NB4 (cell line): Measurements from ENCODE around the gene SLC34A2.

ENCODE experiments used
- DNase-seq: peaks from one replicate; pipeline ENCODE4 v3.0.0; 2010; ENCODE audit warnings: low read depth
- H3K4me3 ChIP-seq: one replicate; pipeline ENCODE4 v1.5.1; 2011; ENCODE audit warnings: mild to moderate bottlenecking, low read depth, low read length, moderate library complexity
- CTCF ChIP-seq: IDR thresholded peaks from one replicate; pipeline ENCODE4 v1.5.1; 2012; ENCODE audit warnings: low read depth, low read length
- MAX ChIP-seq: IDR thresholded peaks from 2 replicates; pipeline ENCODE4 v1.6.1; 2011; ENCODE audit warnings: low read depth, low read length
- MYC ChIP-seq: IDR thresholded peaks from 2 replicates; pipeline ENCODE4 v1.6.1; 2011; ENCODE audit warnings: low read depth, low read length
- POLR2A ChIP-seq: IDR thresholded peaks from 2 replicates; pipeline ENCODE4 v1.6.1; 2011; ENCODE audit warnings: mild to moderate bottlenecking; ENCODE audit not compliant: insufficient read length; ENCODE audit errors: extremely low read depth

SLC34A2 gene

GRCh38 chr4:25672756-25673155, 17.1 kb downstream of the SLC34A2 start:
- no peak for TF ChIP-seq POLR2A
- no peak overlapping the region for H3K4me3 ChIP-seq
- DNase-seq, result no peak

GRCh38 chr4:25674386-25674785, 18.7 kb downstream of the SLC34A2 start:
- DNase-seq, result no peak
- no peak overlapping the region for H3K4me3 ChIP-seq
- TF ChIP-seq CTCF, result no peak
- TF ChIP-seq MYC, result no peak
- TF ChIP-seq POLR2A, result no peak
- no peak for TF ChIP-seq MAX

- no peak for DNase-seq
- no peak for TF ChIP-seq CTCF
- no peak overlapping the region for H3K4me3 ChIP-seq
Measured at GRCh38 chr4:25676221-25676620, 20.6 kb downstream of the SLC34A2 start.

- no peak overlapping the region for H3K4me3 ChIP-seq
- TF ChIP-seq POLR2A (no peak), CTCF (no peak), MYC (no peak), MAX (no peak)
- no peak for DNase-seq
Measured at GRCh38 chr4:25677157-25677556, 21.5 kb downstream of the SLC34A2 start.

GRCh38 chr4:25677943-25678342, 22.3 kb downstream of the SLC34A2 start:
- TF ChIP-seq MAX (no peak), POLR2A (no peak), MYC (no peak), CTCF (no peak)
- DNase-seq, result no peak

GRCh38 chr4:25687773-25688172, 32.1 kb downstream of the SLC34A2 start:
- TF ChIP-seq MAX (no peak), CTCF (no peak), MYC (no peak)
- no peak for DNase-seq
- no peak overlapping the region for H3K4me3 ChIP-seq

More at GRCh38 chr4:25677943-25678342, 22.3 kb downstream of the SLC34A2 start:
- H3K4me3 ChIP-seq, result no peak overlapping the region

- TF ChIP-seq MAX, result no peak
- no peak for TF ChIP-seq POLR2A
- no peak for TF ChIP-seq MYC
- TF ChIP-seq CTCF, result no peak
- DNase-seq, result no peak
- no peak overlapping the region for H3K4me3 ChIP-seq
Measured at GRCh38 chr4:25694466-25694865, 38.8 kb downstream of the SLC34A2 start.
